Fibroblast of skin of right quadriceps (primary cell): ENCODE data around the gene LHB.
"Not testable (repeated sequence)": the region's sequence is repeated elsewhere in the genome, so short reads cannot be mapped to it uniquely, and the experiment has no call there.

Experiments
- DNase-seq: peaks from one replicate; pipeline ENCODE4 v3.0.0-alpha.2; 2013

LHB gene

DNA sequence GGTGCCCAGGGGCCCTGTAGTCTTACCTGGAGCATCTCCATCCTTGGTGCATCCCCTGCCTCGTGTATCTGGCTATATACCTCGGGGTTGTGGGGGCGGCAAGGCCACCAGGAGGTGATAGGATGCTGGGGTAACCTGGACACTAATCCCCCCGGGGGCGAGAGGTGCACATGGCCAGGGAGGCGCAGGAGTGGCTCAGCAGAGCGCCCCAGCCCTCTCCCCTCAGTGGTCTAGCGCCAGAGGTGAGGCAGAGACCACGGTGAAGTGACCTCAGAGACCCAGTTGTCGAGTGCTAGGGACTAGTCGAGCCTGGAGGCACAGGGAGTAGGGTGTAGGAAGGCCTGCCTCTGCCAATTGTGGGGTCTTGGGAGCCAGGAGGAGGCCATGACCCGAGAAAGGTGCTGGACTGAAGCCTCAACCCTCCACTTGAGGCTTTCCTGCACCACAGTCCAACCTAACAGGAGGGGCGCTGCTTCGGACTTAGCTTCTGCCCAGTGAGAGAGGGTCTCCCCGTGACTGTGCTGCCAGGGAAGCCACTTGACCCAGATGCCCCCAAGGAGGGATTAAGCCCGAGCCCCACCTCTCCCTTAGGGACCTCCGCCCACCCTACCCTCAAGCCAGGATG is at the start of gene LHB:
Gene LHB, minus strand, starts transcription at position 51 of the 625 bp plus-strand sequence. Its CDS starts 10 bp downstream, at position 41.
- no peak for DNase-seq

DNA sequence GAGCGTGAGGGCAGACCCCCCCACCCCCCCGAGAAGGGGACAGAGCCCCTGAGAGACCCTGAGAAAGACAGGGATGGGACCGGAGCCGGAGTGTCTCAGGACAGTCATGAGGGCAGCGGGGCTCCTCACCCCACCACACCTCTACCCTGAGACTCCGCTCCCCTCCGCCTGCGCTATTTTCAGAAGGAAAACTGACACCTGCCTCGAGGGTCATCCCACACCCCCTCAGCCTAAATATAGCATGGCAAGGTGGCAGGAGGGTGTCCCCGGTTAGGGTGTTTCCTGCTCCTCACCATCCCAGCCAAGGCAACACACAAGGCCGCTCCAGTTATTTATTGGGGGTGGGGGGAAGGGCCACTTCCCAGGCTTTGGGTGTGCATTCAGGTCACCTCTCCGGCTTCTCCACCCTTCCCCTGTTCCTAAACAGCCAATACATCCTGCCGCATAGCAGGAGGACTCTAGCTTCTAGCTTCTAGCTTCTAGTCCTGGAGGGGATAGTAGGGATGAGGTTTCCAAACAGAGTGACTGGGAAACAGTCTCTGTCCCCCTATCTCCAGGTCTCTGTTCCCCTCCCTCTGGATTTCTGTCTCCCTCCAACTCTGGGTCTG is 49.1 kb upstream of the LHB start:
- no peak for DNase-seq

DNA sequence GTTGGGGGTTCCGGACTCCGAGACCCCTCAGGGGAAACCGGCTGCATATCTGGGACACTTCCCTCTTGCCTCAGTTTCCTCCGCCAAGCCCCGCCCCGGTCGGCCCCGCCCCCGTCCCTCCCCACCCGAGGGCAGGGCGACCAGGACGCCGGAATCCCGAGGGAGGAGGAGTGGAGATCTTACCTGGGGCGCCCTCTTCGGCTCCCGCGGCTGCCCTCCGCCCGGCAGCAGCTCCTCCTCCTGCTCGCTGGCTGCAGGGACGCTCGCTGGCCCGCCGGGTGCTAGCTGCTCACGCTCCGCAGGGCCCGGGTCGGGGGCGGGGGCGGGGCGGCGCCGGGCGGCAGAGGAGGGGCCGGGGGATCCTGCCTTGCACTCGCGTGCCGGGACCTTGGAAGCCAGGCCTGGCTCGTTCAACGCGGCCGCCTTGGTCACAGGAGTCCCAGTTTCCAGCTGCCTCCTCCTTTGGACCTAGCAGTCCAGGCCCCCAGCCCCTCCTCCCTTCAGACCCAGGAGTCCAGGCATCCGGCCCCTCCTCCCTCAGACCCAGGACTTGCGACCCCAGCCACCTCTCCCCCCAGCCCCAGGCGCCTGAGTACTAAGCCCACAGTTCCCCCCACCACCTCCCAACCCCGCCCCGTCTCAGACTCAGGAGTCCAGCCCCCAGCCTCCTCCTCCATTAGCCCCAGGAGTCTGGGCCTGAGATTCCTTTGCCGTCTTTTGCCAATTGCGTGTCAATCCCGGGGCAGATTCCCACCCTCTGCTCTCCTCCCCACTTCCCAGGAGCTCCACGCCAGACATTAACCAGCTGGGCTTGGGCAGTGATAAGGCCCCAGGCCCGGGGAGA is 48.1 kb upstream of the LHB start, which contains the start of gene NTF4:
Gene NTF4, minus strand, starts transcription at position 51 of the 844 bp plus-strand sequence. CDS start 2,821 bp downstream, outside the sequence.
- DNase-seq: no peak

DNA sequence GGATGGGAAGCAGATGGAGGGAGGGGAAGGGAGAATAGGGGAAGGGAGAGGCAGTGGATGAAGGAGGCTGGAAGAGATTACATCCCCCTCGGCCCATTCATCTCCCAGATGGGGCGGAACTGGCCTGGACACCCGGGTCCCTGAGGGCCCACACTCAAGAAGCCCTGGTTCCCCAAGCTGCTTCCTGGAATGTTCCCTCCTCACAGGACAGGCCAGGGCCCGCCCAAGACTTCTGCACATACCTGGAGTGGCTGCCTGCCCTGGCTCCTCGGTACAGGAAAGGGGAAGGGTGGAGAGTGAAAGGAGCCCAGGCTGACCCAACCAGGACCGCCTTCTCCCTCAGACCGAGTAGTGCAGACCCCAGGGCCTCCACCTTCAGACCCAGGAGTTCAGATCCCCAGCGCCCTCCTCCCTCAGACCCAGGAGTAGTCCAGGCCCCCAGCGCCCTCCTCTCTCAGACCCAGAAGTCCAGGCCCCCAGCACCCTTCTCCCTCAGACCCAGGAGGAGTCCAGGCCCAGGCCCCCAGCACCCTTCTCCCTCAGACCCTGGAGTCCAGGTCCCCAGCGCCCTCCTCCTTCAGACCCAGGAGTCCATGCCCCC is 47.2 kb upstream of the LHB start:
- no peak for DNase-seq

DNA sequence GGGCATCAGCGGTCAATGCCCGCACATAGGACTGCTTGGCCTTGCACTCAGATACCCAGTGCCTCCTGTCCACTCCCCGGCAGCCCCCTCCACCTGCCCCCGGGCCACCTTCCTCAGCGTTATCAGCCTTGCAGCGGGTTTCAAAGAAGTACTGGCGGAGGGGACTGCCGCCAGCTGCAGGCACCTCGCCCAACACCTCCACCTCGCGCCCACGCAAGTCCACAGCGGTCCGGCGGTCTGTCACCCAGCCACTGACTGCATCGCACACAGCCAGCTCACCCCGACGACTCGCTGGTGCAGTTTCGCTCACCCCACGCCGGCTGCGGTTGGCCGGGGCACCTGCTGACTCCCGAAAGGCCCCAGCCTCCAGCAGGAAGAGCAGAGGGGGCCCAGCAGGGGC is 44.6 kb upstream of the LHB start:
- no peak for DNase-seq

DNA sequence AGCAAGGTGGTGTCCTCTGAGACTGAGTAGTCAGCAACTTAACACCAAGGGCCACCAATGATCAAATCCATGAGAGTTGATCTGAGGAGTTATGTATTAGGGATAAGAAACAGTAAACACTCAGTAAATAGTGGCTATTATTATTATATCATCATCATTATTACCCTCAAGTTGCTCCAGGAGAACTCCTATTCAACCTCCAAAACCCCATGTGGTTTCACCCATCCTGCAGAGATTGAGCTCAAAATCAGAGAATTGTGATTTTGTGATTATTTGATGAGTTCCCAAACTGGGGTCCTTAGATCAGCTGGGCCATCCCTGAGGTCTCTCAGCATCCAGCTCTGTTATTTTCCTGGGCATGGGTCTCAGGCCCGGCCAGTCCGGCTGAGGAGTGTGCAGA is 44.1 kb upstream of the LHB start:
- no peak for DNase-seq

DNA sequence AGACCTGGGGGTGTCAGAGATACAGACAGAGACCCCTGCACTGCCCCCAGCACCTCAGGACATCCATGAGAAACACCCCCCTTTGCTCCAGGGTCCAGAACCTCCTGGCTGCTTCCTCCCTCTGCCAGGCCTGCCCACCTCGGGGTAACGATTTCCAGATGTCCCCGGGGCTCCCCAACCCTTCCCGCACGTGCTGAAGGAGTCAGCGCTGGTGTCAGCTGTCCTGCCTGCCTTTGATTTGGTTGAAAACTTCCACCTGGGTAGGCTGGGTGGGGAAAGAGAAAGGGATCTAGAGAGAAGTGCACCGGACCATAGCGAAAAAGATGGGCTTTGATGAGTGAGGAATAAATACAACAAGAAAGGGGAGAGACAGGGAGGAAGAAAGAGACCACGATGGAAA is 42.2 kb upstream of the LHB start:
- DNase-seq: no peak

DNA sequence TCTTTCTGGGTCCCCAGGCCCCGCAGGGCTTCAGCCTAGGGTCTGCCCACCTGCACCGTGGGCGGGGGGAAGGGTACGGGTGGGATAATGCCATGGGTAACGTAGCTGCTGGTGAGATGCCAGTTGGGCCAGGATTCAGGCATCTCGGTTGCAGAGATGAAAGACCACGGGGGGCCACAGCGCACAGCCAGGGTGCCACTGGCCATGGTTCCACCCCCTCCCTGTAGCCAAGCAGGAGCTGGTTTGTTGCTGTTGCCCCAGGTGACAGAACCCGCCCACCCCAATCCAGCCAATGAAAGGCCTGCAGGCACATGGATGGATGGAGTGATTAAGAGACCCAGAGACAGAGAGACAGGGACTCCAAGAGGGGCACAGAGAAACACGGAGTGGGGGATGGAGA is 41.7 kb upstream of the LHB start:
- peak; percentile 53 for DNase-seq

DNA sequence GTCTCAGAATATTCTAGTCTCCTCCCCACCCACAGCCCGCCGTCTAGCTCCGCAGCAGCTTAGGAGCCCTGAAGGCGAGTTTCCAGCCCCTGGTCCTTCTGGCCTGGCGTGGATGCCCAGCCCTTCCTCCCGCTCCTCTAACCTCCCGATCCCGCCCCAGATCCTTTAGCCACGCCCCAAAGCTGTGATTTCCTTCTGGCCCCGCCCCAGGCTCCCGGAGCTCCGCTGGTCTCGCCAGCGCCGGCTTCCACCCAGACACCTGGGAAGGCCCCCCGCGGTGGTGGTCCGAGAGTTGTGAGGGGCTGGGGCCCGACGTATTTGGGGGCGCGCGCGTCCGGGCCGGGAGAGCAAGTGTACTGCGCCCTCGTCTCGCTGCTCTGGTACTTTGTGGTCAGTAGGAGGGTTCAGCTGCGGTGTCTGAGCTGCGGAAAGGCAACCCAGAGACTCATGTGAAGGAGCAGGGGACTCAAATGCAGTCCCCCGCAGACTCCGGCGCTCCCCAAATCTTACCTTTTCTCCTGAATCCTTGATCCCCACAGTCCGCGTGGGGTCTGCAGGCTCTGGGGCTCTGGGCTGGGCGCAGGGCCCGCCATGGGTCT is 40.8 kb upstream of the LHB start, which contains the start of gene CGB7:
Gene CGB7, minus strand, starts transcription at position 114 of the 599 bp plus-strand sequence. CDS start 2,374 bp downstream, outside the sequence.
- peak; percentile 46 for DNase-seq

DNA sequence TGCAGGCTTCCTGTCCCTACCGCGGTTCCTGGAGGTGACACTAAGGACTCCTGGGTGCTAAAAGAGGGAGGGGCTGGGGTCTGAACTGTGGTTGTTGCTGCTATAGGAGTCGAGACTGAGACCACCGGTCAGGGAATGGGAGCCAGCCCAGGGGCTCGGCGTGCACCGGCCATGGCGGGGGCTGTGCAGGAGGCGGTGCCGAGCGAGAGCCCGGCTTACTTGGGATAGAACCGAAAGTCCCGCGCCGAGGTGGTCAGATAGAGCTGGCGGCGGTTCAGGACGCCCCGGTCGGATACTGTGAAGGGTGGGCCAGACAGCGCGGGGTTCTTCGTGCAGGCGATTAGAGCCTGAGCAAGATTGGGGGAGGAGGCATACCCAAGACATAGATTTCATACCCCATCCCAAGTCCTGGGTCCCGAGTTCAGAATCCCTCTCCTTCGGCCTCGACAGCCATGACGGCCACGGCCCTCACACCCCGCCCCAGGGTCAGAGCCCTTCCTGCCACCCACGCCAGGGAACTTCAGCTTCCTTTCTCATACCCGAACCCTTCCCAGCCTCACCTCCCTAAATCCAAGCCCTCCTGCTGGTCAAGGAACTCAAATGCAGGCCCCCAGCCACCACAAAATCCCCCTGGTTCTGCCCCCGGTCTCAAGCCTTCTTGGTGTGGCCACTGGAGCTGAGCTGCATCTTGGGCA is 40.2 kb upstream of the LHB start:
- DNase-seq: not testable (repeated sequence)

DNA sequence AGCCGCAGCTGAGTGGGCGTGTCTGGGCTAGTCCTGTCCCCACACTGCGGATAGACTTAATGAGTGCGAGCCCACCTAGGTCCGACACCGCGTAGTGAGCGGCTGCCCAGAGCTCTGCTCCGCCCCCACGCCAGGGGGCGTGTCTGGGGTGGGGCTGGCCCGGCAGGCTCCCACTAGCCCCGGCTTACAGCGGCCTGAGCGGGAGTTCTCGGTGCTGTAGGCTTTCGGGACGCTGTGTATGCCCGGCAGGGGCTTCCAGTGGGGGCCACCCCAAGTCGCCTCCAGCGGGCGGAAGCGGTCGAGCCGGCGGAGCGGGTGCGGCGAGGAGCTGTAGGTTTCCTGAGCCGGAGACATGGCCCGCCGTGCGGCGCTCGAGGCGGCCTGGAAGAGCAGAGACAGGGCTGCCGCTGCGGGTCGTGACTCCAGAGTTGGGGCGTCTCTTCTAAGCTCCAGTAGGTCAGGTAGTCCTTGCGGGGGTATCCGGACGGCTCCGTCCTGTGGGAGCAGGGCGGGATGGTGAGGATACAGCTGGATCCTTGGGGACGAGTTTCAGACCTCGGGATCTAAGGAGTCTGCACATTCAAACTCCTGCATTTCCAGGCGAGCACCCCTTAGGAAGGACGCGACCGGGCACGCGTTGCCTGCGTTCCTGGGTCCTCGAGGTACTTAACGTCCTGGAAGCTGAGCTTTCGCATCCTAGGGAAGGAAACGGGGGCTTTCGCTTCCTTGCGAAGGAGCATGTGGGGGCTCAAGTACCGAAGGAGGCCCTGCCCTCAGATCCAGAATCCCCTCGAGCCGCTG is 39.4 kb upstream of the LHB start:
- DNase-seq: peak; percentile 48

DNA sequence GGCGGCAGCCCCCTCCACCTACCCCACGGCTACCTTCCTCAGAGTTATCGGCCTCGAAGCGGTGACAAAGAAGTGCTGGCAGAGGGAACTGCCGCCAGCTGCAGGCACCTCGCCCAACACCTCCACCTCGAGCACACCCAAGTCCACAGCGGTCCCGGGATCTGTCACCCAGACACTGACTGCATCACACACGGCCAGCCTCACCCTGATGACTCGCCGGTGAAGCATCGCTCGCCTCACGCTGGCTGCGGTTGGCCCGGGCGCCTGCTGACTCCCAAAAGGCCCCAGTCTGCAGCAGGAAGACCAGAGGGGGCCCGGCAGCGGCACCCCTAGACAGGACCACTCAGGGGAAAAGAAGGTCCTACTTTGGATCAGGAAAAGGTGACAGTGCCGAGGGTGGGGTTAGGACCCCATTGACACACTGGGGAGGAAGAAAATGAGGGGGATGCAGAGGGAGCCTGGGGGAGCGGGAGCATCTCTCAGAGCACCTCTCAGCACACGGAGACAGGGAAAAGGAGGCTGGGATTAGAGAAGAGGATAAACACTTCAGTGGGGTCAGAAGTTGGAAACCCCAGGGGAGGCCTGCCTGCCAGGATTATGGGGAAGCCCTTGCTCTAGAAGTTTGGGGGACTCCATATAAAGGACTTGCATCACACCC is 33.6 kb upstream of the LHB start:
- peak; percentile 73 for DNase-seq

DNA sequence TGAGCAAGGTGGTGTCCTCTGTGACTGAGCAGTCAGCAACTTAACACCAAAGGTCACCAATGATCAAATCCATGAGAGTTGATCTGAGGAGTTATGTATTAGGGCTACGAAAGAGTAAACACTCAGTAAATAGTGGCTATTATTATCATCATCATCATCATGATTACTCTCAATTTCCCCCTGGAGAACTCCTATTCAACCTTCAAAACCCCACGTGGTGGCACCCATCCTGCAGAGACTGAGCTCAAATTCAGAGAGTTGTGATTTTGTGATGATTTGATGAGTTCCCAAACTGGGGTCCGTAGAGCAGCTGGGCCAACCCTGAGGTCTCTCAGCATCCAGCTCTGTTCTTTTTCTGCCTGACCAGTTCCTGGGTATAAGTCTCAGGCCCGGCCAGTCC is 32.9 kb upstream of the LHB start:
- DNase-seq: not testable (repeated sequence)

DNA sequence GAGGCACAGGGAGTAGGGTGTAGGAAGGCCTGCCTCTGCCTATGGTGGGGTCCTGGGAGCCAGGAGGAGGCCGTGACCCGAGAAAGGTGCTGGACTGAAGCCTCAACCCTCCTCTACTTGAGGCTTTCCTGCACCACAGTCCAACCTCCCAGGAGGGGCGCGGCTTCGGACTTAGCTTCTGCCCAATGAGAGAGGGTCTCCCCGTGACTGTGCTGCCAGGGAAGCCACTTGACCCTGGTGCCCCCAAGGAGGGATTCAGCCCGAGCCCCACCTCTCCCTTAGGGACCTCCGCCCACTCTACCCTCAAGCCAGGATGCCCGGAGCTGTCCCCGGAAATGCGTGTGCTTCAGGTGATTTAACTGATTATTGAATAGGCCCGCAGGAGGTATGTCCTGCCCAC is 32.1 kb upstream of the LHB start, which contains the start of gene CGB8:
Gene CGB8, minus strand, starts transcription at position 101 of the 400 bp plus-strand sequence. CDS start 372 bp downstream, outside the sequence.
- DNase-seq: not testable (repeated sequence)

DNA sequence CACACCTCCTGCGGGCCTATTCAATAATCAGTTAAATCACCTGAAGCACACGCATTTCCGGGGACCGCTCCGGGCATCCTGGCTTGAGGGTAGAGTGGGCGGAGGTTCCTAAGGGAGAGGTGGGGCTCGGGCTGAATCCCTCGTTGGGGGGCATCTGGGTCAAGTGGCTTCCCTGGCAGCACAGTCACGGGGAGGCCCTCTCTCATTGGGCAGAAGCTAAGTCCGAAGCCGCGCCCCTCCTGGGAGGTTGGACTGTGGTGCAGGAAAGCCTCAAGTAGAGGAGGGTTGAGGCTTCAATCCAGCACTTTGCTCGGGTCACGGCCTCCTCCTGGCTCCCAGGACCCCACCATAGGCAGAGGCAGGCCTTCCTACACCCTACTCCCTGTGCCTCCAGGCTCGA is 26.7 kb upstream of the LHB start, which contains the start of gene CGB5:
Gene CGB5, plus strand, starts transcription at position 301 of the 400 bp plus-strand sequence. CDS start 362 bp downstream, outside the sequence.
- not testable (repeated sequence) for DNase-seq

DNA sequence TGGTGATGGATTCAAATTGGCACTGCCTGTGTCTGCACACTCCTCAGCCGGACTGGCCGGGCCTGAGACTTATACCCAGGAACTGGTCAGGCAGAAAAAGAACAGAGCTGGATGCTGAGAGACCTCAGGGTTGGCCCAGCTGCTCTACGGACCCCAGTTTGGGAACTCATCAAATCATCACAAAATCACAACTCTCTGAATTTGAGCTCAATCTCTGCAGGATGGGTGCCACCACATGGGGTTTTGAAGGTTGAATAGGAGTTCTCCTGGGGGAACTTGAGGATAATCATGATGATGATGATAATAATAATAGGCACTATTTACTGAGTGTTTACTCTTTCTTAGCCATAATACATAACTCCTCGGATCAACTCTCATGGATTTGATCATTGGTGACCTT is 25.8 kb upstream of the LHB start:
- not testable (repeated sequence) for DNase-seq

DNA sequence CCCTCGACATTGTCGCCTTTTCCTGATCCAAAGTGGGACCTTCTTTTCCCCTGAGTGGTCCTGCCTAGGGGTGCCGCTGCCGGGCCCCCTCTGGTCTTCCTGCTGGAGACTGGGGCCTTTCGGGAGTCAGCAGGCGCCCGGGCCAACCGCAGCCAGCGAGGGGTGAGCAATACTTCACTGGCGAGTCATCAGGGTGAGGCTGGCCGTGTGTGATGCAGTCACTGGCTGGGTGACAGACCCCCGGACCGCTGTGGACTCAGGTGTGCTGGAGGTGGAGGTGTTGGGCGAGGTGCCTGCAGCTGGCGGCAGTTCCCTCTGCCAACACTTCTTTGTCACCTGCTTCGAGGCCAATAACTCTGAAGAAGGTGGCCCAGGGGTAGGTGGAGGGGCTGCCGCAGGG is 25.3 kb upstream of the LHB start:
- no peak for DNase-seq

DNA sequence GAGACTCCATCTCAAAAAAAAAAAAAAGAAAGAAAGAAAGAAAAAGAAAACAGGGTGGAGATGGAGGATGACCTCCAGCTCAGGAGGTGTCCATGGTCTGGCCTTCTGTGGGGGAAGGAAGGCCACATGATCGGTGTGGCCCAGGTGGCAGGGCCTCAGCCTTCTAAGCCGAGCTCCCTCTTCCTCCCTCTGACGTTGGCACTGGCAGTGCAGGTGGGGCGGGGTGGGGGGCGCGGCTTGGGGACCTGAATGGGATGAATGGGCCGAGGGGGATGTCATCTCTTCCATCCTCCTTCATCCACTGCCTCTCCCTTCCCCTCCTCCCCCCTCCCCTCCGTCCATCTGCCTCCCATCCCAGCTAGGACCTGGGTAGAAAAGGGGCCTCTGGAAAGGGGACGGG is 22.8 kb upstream of the LHB start:
- not testable (repeated sequence) for DNase-seq

DNA sequence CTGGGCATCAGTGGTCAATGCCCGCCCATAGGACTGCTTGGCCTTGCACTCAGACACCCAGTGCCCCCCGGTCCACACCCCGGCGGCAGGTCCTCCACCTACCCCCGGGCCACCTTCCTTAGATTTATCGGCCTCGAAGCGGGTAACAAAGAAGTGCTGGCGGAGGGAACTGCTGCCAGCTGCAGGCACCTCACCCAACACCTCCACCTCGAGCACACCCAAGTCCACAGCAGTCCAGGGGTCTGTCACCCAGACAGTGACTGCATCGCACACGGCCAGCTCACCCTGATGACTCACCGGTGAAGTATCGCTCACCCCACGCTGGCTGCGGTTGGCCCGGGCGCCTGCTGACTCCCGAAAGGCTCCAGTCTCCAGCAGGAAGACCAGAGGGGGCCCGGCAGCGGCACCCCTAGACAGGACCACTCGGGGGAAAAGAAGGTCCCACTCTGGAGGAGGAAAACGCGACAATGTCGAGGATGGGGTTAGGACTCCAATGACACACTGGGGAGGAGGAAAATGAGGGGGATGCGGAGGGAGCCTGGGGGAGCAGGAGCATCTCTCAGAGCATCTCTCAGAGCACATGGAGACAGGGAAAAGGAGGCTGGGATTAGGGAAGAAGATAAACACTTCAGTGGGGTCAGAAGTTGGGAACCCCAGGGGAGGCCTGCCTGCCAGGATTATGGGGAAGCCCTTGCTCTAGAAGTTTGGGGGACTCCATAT is 21.8 kb upstream of the LHB start:
- DNase-seq: peak; percentile 55

DNA sequence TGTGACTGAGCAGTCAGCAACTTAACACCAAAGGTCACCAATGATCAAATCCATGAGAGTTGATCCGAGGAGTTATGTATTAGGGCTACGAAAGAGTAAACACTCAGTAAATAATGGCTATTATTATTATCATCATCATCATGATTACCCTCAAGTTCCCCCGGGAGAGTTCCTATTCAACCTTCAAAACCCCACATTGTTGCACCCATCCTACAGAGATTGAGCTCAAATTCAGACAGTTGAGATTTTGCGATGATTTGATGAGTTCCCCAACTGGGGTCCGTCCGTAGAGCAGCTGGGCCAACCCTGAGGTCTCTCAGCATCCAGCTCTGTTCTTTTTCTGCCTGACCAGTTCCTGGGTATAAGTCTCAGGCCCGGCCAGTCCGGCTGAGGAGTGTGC is 21.2 kb upstream of the LHB start:
- DNase-seq: not testable (repeated sequence)
